OCI-LY3 (cell line): ENCODE results near the gene OGFOD2.

Experiments used
- H2AFZ ChIP-seq: fragments of 200-600, 300-600 bp; shearing (Covaris generic); 2 replicates; pipeline ENCODE4 v1.6.0; 2014; ENCODE audit warnings: antibody characterized with exemption, low read depth, low read length
- H3K27ac ChIP-seq: fragments of 200-600, 300-600 bp; sonication (generic); 2 replicates; pipeline ENCODE4 v1.5.1; 2014; ENCODE audit warnings: mild to moderate bottlenecking, low read length, moderate library complexity, mixed read lengths
- H3K27me3 ChIP-seq: fragments of 200-600, 300-600 bp; sonication (generic); 2 replicates; pipeline ENCODE4 v1.6.1; 2014; ENCODE audit warnings: low read depth, low read length, mixed read lengths
- H3K36me3 ChIP-seq: fragments of 200-600, 300-600 bp; sonication (generic); replicated peaks from 2 replicates; pipeline ENCODE3; 2014; ENCODE audit warnings: low read depth, low read length, mixed read lengths
- H3K4me1 ChIP-seq: fragments of 300-600, 200-600 bp; sonication (generic); 2 replicates; pipeline ENCODE4 v1.6.1; 2014; ENCODE audit warnings: low read length, mixed read lengths
- H3K4me2 ChIP-seq: fragments of 200-600, 300-600 bp; sonication (generic); 2 replicates; pipeline ENCODE4 v1.6.1; 2014; ENCODE audit warnings: low read length, mixed read lengths
- H3K4me3 ChIP-seq: fragments of 300-600, 200-600 bp; sonication (generic); 2 replicates; pipeline ENCODE4 v1.5.1; 2014; ENCODE audit warnings: antibody characterized with exemption, mild to moderate bottlenecking, low read length, moderate library complexity
- H3K79me2 ChIP-seq: fragments of 300-600, 200-600 bp; shearing (Covaris generic); 2 replicates; pipeline ENCODE4 v1.6.1; 2014; ENCODE audit warnings: mild to moderate bottlenecking, low read length, mixed read lengths
- H3K9ac ChIP-seq: fragments of 300-600, 200-600 bp; shearing (Covaris generic); 2 replicates; pipeline ENCODE4 v1.6.0; 2014; ENCODE audit warnings: mild to moderate bottlenecking, low read length, moderate library complexity
- H3K9me3 ChIP-seq: fragments of 200-600, 300-600 bp; shearing (Covaris generic); 2 replicates; pipeline ENCODE4 v1.6.1; 2014; ENCODE audit warnings: low read length, mixed read lengths; ENCODE audit not compliant: insufficient read depth
- H4K20me1 ChIP-seq: fragments of 200-600, 300-600 bp; sonication (generic); 2 replicates; pipeline ENCODE4 v1.6.1; 2016; ENCODE audit warnings: low read length, mixed read lengths; ENCODE audit not compliant: insufficient read depth
- EZH2phosphoT487 ChIP-seq: fragments of 200-600 bp; shearing (Covaris generic); IDR thresholded peaks from 2 replicates; pipeline ENCODE4 v1.6.1; 2018; ENCODE audit warnings: antibody characterized with exemption, mixed run types, low read depth
- TF ChIP-seq, protein P1 (sequence below): fragments of 200-600, 300-600 bp; sonication (generic); IDR thresholded peaks from 2 replicates; pipeline ENCODE4 v1.5.1; 2014; ENCODE audit warnings: antibody characterized with exemption, low read length, low read depth

OGFOD2 gene

DNA sequence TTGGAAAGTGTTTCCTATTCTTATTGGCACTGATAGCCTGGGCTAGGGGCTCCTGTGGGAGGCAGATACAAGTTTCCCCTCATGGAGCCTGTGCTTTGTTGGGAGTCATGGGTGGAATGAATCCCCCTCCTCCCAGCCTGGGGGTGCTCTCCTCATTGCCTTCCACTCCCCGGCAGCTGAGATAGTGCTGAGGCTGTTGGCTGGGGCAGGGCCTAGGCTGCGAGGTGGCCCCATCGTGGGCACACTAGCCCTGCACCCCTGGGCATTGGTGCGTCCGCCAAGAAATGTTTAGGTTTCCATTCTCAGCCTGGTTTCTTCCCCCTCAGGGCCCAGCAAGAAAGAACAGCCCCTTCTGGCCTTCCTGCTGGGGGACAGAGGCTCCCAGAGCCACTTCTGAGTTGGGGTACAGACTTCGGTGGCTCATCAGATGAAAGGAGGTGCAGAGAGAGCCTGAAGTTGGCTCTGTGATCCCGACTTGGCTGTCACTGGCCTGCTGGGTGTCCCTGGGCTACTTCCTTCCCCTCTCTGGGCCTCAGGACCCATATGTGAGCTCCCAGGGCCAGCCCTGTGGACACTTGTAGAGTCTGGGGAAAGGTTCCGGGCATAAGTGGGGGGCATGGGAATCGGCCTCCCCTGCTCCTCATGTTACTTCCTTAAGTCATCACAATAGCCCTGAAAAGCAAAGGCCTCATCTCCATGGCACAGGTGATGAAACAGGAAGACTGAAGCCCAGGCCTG lies 2.8 kb downstream of the OGFOD2 start:
- H3K27ac ChIP-seq, result no peak overlapping the region
- peaks cover 40% of the 10 kb centered on the region for H3K79me2 ChIP-seq

DNA sequence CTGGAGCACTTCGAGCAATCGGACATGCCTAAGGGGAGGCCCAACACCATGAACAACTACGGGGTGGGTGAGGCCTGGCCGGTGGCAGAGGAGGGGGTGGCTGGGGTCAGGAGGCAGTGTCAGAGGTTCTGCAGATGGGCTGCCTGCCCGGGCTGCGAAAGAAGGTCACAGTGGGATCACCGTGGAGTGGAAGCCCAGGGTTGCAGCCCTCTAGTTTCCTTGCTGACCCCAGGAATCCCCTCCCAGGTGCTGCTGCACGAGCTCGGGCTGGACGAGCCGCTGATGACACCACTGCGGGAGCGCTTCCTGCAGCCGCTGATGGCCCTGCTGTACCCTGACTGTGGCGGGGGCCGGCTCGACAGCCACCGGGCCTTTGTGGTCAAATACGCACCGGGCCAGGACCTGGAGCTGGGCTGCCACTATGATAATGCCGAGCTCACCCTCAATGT lies 3.5 kb downstream of the OGFOD2 start:
- Histone ChIP-seq H3K4me1 (peaks cover 25% of the 10 kb centered on the region), H3K36me3 (peaks cover 15% of the 10 kb centered on the region)

More for the DNA sequence above, 2.8 kb downstream of the OGFOD2 start:
- H3K4me2 ChIP-seq, result no peak overlapping the region
- peaks cover 14% of the 10 kb centered on the region for H4K20me1 ChIP-seq
- no peak overlapping the region for H3K4me3 ChIP-seq
- H3K9me3 ChIP-seq, result no peaks in the 10 kb centered on the region
- no peak for TF ChIP-seq EZH2phosphoT487
- TF ChIP-seq, protein P1, sequence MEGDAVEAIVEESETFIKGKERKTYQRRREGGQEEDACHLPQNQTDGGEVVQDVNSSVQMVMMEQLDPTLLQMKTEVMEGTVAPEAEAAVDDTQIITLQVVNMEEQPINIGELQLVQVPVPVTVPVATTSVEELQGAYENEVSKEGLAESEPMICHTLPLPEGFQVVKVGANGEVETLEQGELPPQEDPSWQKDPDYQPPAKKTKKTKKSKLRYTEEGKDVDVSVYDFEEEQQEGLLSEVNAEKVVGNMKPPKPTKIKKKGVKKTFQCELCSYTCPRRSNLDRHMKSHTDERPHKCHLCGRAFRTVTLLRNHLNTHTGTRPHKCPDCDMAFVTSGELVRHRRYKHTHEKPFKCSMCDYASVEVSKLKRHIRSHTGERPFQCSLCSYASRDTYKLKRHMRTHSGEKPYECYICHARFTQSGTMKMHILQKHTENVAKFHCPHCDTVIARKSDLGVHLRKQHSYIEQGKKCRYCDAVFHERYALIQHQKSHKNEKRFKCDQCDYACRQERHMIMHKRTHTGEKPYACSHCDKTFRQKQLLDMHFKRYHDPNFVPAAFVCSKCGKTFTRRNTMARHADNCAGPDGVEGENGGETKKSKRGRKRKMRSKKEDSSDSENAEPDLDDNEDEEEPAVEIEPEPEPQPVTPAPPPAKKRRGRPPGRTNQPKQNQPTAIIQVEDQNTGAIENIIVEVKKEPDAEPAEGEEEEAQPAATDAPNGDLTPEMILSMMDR, result no peak
- H3K9ac ChIP-seq, result no peak overlapping the region
- H2AFZ ChIP-seq, result no peak overlapping the region
- peaks cover 25% of the 10 kb centered on the region for H3K4me1 ChIP-seq
- no peaks in the 10 kb centered on the region for H3K27me3 ChIP-seq
- H3K36me3 ChIP-seq, result peaks cover 11% of the 10 kb centered on the region

DNA sequence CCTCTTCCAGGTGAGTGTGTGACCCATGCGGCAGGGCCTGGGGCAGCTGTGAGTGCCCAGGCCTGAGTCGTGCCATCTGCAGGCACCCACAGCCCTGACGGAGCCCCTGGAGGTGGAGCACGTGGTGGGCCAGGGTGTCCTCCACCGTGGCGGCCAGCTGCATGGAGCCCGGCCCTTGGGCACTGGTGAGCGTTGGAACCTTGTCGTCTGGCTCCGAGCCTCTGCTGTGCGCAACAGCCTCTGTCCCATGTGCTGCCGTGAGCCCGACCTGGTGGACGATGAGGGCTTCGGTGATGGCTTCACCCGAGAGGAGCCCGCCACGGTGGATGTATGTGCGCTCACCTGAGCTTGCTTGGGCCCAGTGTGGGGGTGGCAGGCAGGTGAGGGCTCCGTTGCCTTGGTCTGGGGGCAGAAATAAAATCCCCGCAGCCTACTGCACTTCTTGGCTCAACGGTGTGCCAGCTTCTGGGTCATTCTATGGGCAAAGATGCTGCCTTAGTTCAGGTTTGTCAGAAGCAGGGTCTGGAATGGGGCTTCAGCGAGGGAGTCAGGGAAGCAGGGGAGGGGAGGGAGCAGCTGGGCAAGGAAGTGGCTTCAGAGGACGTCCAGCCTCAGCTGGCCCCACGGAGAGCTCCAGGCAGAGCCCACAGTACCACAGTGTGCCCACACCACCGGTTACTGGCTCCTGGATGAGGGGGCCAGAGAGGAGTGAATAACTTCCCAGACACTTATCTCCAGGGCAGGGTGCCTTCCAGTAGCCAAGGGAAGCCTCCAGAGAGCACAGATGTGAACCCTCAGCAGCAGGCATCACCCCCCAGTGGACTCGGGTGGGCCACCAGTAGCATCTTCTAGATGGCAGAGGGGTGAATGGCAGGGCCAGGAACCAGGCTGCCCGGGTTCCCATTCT lies 4.2 kb downstream of the OGFOD2 start:
- H3K4me1 ChIP-seq, result peaks cover 25% of the 10 kb centered on the region

More for the DNA sequence above, 3.5 kb downstream of the OGFOD2 start:
- no peak overlapping the region for H3K9ac ChIP-seq
- H3K27me3 ChIP-seq, result no peaks in the 10 kb centered on the region
- H4K20me1 ChIP-seq, result peaks cover 21% of the 10 kb centered on the region
- H2AFZ ChIP-seq, result no peak overlapping the region
- peaks cover 40% of the 10 kb centered on the region for H3K79me2 ChIP-seq
- no peaks in the 10 kb centered on the region for H3K9me3 ChIP-seq
- no peak overlapping the region for H3K4me3 ChIP-seq
- TF ChIP-seq, protein P1, result no peak
- TF ChIP-seq EZH2phosphoT487, result no peak
- H3K4me2 ChIP-seq, result no peak overlapping the region
- H3K27ac ChIP-seq, result no peak overlapping the region

More for the DNA sequence above, 4.2 kb downstream of the OGFOD2 start:
- Histone ChIP-seq H3K4me2 (peak overlapping the region; percentile 86), H3K27ac (peak overlapping the region; percentile 53; the same call in 1 of the 2 replicates), H3K36me3 (peaks cover 15% of the 10 kb centered on the region), H2AFZ (no peak overlapping the region), H3K9ac (peak overlapping the region; percentile 89), H3K27me3 (no peaks in the 10 kb centered on the region), H3K4me3 (peak overlapping the region; percentile 96), H4K20me1 (peaks cover 21% of the 10 kb centered on the region), H3K79me2 (peaks cover 40% of the 10 kb centered on the region), H3K9me3 (no peaks in the 10 kb centered on the region)
- TF ChIP-seq EZH2phosphoT487, result no peak
- TF ChIP-seq, protein P1, result no peak
